Mesodermal cell (in vitro differentiated cells): ENCODE data around the gene CYBB.

ENCODE experiments used
- H3K27ac ChIP-seq: 2 replicates; pipeline ENCODE4 v1.7.0; 2013; ENCODE audit warnings: mild to moderate bottlenecking, low read depth, low read length, moderate library complexity; ENCODE audit not compliant: severe bottlenecking
- H3K36me3 ChIP-seq: 2 replicates; pipeline ENCODE4 v1.7.1; 2013; ENCODE audit warnings: mild to moderate bottlenecking, low read length, moderate library complexity; ENCODE audit not compliant: control insufficient read depth, insufficient read depth
- H3K4me1 ChIP-seq: one replicate; pipeline ENCODE4 v1.7.1; 2013; ENCODE audit warnings: mild to moderate bottlenecking, low read length; ENCODE audit not compliant: insufficient read depth, control insufficient read depth, poor library complexity, severe bottlenecking
- H3K4me3 ChIP-seq: 2 replicates; pipeline ENCODE4 v1.7.0; 2013; ENCODE audit warnings: low read length, control low read depth, mild to moderate bottlenecking; ENCODE audit not compliant: insufficient read depth, poor library complexity, severe bottlenecking; ENCODE audit errors: extremely low read depth
- H3K9me3 ChIP-seq: 2 replicates; pipeline ENCODE4 v1.7.1; 2013; ENCODE audit warnings: mild to moderate bottlenecking, low read length, moderate library complexity; ENCODE audit not compliant: control insufficient read depth
- WGBS, 2 experiments: methylation state at CpG; one replicate each; pipeline ENCODE4 v1.1.5; 2013; ENCODE audit warnings: missing lambda C conversion rate in 2 of 2; ENCODE audit not compliant: insufficient coverage in 2 of 2; 5-methylcytosine and 5-hydroxymethylcytosine counted together

Gene CYBB

DNA sequence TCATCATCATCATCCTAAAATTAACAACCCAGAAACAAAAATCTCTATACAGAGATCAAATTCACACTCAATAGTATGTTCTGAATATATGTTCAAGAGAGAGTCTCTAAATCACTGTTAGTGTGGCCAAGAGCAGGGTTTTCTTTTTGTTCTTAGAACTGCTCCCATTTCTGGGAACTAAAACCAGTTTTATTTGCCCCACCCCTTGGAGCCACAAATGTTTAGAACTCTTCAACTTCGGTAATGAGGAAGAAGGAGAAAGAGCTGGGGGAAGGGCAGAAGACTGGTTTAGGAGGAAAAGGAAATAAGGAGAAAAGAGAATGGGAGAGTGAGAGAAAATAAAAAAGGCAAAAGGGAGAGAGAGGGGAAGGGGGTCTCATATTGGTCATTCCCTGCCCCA lies 32.3 kb downstream of the CYBB start:
- Histone ChIP-seq H3K4me1 (peaks cover 8% of the 10 kb centered on the region), H3K9me3 (no peaks in the 10 kb centered on the region), H3K4me3 (no peak overlapping the region), H3K36me3 (no peaks in the 10 kb centered on the region), H3K27ac (no peak overlapping the region)
- WGBS, 2 experiments: no CpG with 5 or more reads among the region's 1 CpG

DNA sequence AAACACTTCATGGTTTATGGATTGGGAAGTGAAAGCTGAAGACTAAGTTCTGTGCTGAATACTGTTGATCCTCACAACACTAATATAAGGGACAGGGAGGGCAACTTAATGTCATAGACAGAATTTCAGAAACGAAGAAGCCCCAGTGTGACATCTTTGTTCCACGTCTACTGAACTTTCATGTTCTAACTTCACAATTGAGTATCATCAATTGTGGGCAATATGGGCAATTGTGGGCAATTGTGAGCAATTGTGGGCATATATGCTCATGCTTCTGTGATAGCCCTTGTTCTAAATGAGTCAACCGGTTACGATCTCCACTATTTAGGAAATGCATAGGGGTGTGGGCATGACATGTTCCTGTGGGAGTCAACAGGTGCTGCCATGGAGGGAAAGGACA lies 33.7 kb downstream of the CYBB start:
- H3K36me3 ChIP-seq: no peaks in the 10 kb centered on the region
- no peak overlapping the region for H3K27ac ChIP-seq
- no peak overlapping the region for H3K4me3 ChIP-seq
- peaks cover 8% of the 10 kb centered on the region for H3K4me1 ChIP-seq
- 100% methylated on average over 2 of the region's 4 CpGs; no CpG with 5 or more reads in 1 of the 2 experiments for WGBS, 2 experiments
- H3K9me3 ChIP-seq: no peaks in the 10 kb centered on the region

DNA sequence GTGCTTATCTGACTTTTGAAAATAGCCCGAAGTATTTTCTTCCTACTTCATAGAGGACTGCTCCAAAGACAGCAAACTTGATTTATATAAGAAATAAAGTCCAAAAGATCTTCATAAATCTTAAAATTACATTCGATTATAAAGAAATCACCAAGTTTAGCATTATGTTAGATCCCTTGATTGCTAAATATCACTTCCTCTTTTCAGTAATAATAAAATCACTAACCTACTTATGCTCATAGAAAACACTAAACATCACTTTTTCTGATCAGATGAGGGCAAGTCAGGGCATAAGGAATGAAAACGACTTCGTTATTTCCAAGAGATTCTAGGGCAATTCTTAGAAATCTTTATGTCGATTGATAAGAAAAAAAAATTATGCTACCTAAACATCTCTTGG lies 35.5 kb downstream of the CYBB start:
- peaks cover 8% of the 10 kb centered on the region for H3K4me1 ChIP-seq
- WGBS, 2 experiments: 83 to 91% methylated on average over 1 to 4 of the region's 5 CpGs
- no peaks in the 10 kb centered on the region for H3K36me3 ChIP-seq
- H3K27ac ChIP-seq: no peak overlapping the region
- no peaks in the 10 kb centered on the region for H3K9me3 ChIP-seq
- H3K4me3 ChIP-seq: no peak overlapping the region

DNA sequence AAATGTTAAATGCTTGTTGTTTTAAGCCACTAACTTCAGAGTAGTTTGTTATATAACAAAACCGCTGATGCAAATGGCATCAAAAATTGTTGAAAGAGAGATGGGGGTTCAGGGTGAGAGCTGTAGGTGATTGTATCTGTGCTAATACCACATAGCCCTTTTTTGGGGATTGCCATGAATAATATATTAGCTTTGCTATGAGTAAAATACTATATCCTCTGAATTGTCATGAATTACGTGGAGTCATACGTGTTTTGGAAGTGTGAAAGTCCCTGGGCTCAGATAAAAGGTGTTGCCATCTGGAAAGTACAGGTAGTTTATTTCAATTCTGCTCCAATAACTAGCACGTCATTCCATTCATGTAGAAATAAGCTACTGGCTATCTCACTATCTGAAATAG lies 36.9 kb downstream of the CYBB start:
- no peaks in the 10 kb centered on the region for H3K36me3 ChIP-seq
- H3K4me1 ChIP-seq: peaks cover 8% of the 10 kb centered on the region
- H3K27ac ChIP-seq: no peak overlapping the region
- no peak overlapping the region for H3K4me3 ChIP-seq
- WGBS, 2 experiments: no CpG with 5 or more reads among the region's 4 CpGs
- no peaks in the 10 kb centered on the region for H3K9me3 ChIP-seq

DNA sequence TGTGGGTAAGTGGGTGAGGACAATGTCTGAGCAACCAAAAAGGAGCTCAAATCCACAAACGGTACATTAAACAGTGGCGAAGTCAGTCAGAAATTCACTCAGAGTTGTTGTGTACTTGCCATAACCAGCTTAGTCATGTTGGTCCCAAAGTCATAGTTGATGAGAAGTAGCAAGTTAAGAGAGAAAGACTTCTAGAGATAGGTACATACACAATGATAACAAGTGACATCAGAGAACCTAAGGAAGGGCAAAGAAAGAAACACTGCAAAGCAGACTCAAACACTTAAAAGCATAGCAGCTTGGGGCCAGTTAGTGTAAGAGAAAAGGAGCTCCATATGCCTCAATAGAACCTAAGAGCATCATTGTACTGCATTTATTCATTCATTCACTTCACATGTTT lies 37.3 kb downstream of the CYBB start:
- 80% methylated on average over 1 of the region's 2 CpGs; no CpG with 5 or more reads in 1 of the 2 experiments for WGBS, 2 experiments
- Histone ChIP-seq H3K4me3 (no peak overlapping the region), H3K4me1 (peaks cover 8% of the 10 kb centered on the region), H3K27ac (no peak overlapping the region), H3K36me3 (no peaks in the 10 kb centered on the region), H3K9me3 (no peaks in the 10 kb centered on the region)

DNA sequence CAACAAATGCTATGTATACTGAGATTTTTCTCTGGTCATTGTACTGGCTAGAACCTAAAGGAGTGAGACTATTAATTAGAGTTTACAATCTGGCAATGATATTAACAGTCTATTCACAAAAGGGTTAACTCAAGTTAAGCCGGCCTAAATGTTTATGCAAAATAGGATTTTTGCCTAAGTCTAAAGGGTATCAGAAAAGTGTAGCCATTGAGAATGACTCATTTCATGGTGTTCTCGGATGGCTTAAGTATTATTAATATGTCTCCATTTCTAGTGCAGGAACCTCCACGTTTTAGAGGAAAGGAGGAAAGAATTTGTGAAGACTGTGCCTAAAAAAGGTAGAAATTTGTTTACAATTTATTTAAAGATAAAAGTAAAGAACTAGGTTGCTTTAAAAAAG lies 37.7 kb downstream of the CYBB start:
- H3K4me3 ChIP-seq: no peak overlapping the region
- no peaks in the 10 kb centered on the region for H3K36me3 ChIP-seq
- no peaks in the 10 kb centered on the region for H3K9me3 ChIP-seq
- no CpG with 5 or more reads among the region's 3 CpGs for WGBS, 2 experiments
- H3K4me1 ChIP-seq: peaks cover 8% of the 10 kb centered on the region
- no peak overlapping the region for H3K27ac ChIP-seq

DNA sequence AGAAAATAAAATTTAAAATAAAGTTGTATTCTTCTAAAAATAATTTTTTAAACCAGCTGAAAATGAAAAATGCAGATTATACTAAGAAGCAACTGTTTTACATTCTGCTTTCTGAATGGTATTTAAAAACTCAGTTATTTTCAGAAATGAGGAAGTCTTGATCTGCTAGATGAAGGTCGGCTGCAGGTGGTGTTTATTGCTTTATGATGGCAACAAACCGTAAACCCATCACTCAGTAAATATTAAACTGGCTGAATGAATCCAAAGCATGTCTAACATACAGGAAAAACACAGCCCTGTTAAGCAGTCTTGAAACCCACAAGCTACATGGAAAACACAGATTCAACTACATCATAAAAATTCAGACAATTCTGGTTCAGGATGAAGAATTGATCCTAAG lies 38.2 kb downstream of the CYBB start:
- no peaks in the 10 kb centered on the region for H3K36me3 ChIP-seq
- WGBS, 2 experiments: no CpG with 5 or more reads among the region's 2 CpGs

DNA sequence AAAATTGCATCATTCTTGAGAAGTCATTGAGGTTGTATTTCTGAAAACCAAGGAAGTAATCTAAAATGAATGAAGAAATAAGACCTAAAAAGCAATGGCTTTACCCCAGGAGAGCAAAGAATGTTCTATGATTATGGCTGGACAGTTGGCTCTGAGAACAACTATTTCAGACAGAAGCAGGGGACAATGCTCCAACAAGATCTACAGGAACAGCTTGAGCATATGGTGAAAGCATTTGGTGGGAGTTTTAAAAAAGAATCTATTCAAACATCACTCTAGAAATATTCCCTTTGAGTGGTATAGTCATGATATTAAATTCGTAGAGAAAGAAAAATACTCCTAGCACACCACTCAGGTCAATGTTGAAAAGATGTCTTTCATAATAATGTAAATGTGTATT lies 40.8 kb downstream of the CYBB start:
- Histone ChIP-seq H3K9me3 (no peaks in the 10 kb centered on the region), H3K36me3 (no peaks in the 10 kb centered on the region), H3K4me3 (no peak overlapping the region), H3K27ac (no peak overlapping the region), H3K4me1 (peaks cover 11% of the 10 kb centered on the region)
- no CpG with 5 or more reads among the region's 1 CpG for WGBS, 2 experiments

More for the DNA sequence above, 38.2 kb downstream of the CYBB start:
- Histone ChIP-seq H3K27ac (no peak overlapping the region), H3K4me3 (no peak overlapping the region), H3K4me1 (peaks cover 8% of the 10 kb centered on the region), H3K9me3 (no peaks in the 10 kb centered on the region)

DNA sequence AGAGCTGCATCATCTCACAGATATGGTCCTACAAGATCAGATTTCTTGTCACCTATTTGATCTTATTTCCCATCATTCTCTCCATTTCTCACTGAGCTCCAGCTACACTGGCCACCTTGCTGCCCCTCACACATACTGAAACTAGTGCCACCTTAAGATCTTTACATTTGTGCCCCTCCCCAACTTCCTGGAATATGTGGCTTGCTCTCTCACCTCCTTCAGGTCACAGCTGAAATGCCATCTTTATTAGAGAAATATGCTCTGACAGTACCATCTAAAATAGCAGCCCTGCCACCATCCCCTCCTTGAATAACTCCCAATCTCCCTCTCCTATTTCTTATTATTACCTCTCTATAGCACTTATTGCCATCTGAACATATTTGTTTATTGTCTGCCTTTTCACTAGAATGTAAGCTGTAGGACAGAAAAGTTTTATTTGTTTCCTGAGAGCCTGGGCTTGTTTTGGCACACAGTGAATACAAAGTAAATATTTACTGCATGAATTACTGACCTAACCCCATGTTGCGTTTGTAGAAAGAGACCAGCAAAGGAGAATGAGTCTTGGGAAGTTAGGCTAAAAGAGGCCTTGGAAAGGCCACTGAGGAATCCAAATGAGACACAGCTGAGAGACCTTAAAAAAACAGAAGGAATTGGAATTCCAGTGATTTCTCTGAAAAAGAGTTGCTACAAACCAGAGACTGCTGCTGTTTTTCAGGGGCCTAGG lies 44.8 kb downstream of the CYBB start:
- no peak overlapping the region for H3K27ac ChIP-seq
- no peak overlapping the region for H3K4me3 ChIP-seq
- no peaks in the 10 kb centered on the region for H3K9me3 ChIP-seq
- no CpG with 5 or more reads among the region's 1 CpG for WGBS, 2 experiments
- H3K36me3 ChIP-seq: no peaks in the 10 kb centered on the region
- H3K4me1 ChIP-seq: peaks cover 5% of the 10 kb centered on the region

DNA sequence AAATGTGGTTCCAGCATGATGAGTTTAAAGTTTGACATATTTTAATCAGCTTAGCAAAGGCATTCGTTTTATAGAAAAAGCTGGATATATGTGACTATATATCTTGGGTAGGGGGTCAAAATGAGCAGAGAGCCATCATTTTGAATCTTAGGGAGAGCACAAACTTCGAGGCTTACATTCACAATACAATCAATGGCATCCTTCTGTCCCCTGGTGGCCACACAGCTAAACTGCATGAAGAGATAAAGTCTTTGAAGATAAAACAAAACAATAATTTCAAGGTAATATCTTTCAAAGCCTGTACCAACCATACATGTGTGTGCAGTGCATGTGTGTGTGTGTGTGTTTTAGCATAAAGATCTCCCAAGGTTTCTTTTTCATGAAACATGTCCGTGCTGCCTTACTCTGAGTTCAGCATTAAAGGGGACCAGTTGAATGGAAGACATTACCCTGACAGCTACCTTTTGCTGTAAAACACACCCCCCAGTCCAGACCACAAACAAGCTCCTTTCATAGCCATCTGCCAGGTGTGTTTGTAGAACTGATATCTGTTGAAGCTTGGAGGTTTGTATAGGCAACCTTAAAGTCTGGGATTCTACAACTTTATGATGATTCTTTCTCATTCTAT lies 45.5 kb downstream of the CYBB start:
- peaks cover 5% of the 10 kb centered on the region for H3K4me1 ChIP-seq
- no peak overlapping the region for H3K4me3 ChIP-seq
- WGBS, 2 experiments: no CpG with 5 or more reads among the region's 3 CpGs
- H3K9me3 ChIP-seq: no peaks in the 10 kb centered on the region
- no peaks in the 10 kb centered on the region for H3K36me3 ChIP-seq
- H3K27ac ChIP-seq: no peak overlapping the region

DNA sequence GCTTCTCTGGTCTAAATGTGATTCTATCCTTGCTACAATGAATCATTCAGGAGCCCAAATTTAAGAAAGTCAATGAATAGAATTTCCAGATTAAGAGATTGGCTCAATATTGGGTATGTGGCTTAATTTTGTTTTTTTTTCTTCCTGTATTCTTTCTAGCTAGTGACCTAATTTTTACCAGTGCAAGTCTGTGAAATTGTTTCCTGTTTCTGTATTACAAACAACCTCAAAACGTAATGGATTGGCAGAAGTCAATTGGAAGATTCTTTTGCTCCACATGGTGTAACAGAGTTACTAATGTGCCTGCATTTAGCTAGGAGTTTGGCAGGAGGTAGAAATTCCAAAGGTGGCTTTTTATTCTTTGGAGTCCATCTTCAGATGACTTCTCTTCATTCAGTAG lies 49.9 kb downstream of the CYBB start:
- no peak overlapping the region for H3K27ac ChIP-seq
- H3K4me3 ChIP-seq: no peak overlapping the region
- H3K36me3 ChIP-seq: no peaks in the 10 kb centered on the region
- no peaks in the 10 kb centered on the region for H3K9me3 ChIP-seq
- no CpG with 5 or more reads among the region's 1 CpG for WGBS, 2 experiments
- peaks cover 4% of the 10 kb centered on the region for H3K4me1 ChIP-seq
